Mesenchymal stem cell (in vitro differentiated cells and primary cell): ENCODE results near the gene EPB41L1.

Experiments
- DNase-seq: peaks from one replicate; pipeline ENCODE4 v3.0.0-alpha.2; 2013
- H2AFZ ChIP-seq: one replicate; pipeline ENCODE4 v1.6.1; 2013; ENCODE audit warnings: low read depth, mild to moderate bottlenecking, control low read depth, inconsistent platforms, low read length, moderate library complexity
- H2AK5ac ChIP-seq: 2 replicates; pipeline ENCODE4 v1.6.1; 2013; ENCODE audit warnings: low read length, moderate library complexity, mild to moderate bottlenecking, inconsistent platforms; ENCODE audit not compliant: severe bottlenecking
- H2BK120ac ChIP-seq: one replicate; pipeline ENCODE4 v1.6.1; 2013; ENCODE audit warnings: low read depth, mild to moderate bottlenecking, inconsistent platforms, low read length, moderate library complexity
- H2BK12ac ChIP-seq, 2 experiments: one replicate each; pipeline ENCODE4 v1.6.1; 2013; ENCODE audit warnings: inconsistent platforms in 2 of 2, low read length in 2 of 2, mild to moderate bottlenecking in 2 of 2, moderate library complexity in 2 of 2, control low read depth in 1 of 2
- H2BK15ac ChIP-seq: one replicate; pipeline ENCODE4 v1.6.1; 2013; ENCODE audit warnings: mild to moderate bottlenecking, low read depth, inconsistent platforms; ENCODE audit not compliant: poor library complexity, severe bottlenecking
- H2BK5ac ChIP-seq: 2 replicates; pipeline ENCODE4 v1.6.1; 2013; ENCODE audit warnings: low read depth, mild to moderate bottlenecking, low read length, control low read depth, inconsistent platforms; ENCODE audit not compliant: poor library complexity, severe bottlenecking
- H3K14ac ChIP-seq, 2 experiments: one replicate each; pipeline ENCODE4 v1.6.1; 2013; ENCODE audit warnings: inconsistent platforms in 2 of 2, low read length in 2 of 2, control low read depth in 1 of 2, mild to moderate bottlenecking in 1 of 2, moderate library complexity in 1 of 2
- H3K18ac ChIP-seq, 2 experiments: one replicate each; pipeline ENCODE4 v1.6.1; 2013; ENCODE audit warnings: inconsistent platforms in 2 of 2, low read length in 2 of 2, control low read depth in 1 of 2, low read depth in 1 of 2, mild to moderate bottlenecking in 1 of 2
- H3K23ac ChIP-seq, 2 experiments: one replicate each; pipeline ENCODE4 v1.6.1; 2013; ENCODE audit warnings: inconsistent platforms in 2 of 2, low read length in 2 of 2, mild to moderate bottlenecking in 2 of 2, moderate library complexity in 2 of 2, control low read depth in 1 of 2
- H3K27ac ChIP-seq: 2 replicates; pipeline ENCODE4 v1.5.1; 2013; ENCODE audit warnings: mild to moderate bottlenecking, moderate library complexity, low read length, control low read depth, inconsistent platforms; ENCODE audit not compliant: poor library complexity, severe bottlenecking
- H3K27me3 ChIP-seq, 2 experiments: 2 replicates each; pipeline versions ENCODE4 v1.6.1 to v1.7.0; 2013; ENCODE audit warnings: low read length in 2 of 2, mild to moderate bottlenecking in 2 of 2, moderate library complexity in 2 of 2, control low read depth in 1 of 2, inconsistent platforms in 1 of 2; ENCODE audit not compliant: control insufficient read depth in 1 of 2, insufficient read depth in 1 of 2
- H3K36me3 ChIP-seq, 2 experiments: 2 replicates each; pipeline versions ENCODE4 v1.6.1 to v1.7.0; 2013; ENCODE audit warnings: low read length in 2 of 2, control low read depth in 1 of 2, inconsistent platforms in 1 of 2, low read depth in 1 of 2, mild to moderate bottlenecking in 1 of 2; ENCODE audit not compliant: insufficient read depth in 2 of 2, control insufficient read depth in 1 of 2
- H3K4ac ChIP-seq, 2 experiments: one replicate each; pipeline ENCODE4 v1.6.1; 2013; ENCODE audit warnings: inconsistent platforms in 2 of 2, low read length in 2 of 2, mild to moderate bottlenecking in 2 of 2, moderate library complexity in 2 of 2, control low read depth in 1 of 2, low read depth in 1 of 2
- H3K4me1 ChIP-seq: 2 replicates; pipeline ENCODE4 v1.6.1; 2013; ENCODE audit warnings: low read depth, low read length, control low read depth; ENCODE audit not compliant: control insufficient read depth, insufficient read depth
- H3K4me2 ChIP-seq: 2 replicates; pipeline ENCODE4 v1.6.1; 2013; ENCODE audit warnings: low read length, mild to moderate bottlenecking, inconsistent platforms; ENCODE audit not compliant: poor library complexity, severe bottlenecking
- H3K4me3 ChIP-seq, 2 experiments: 2 replicates each; pipeline versions ENCODE4 v1.5.1 to v1.7.0; 2013; ENCODE audit warnings: low read length in 2 of 2, mild to moderate bottlenecking in 2 of 2, control low read depth in 1 of 2, low read depth in 1 of 2; ENCODE audit not compliant: insufficient read depth in 1 of 2
- H3K79me1 ChIP-seq: replicated peaks from 2 replicates; pipeline ENCODE4 v1.6.1; 2013; ENCODE audit warnings: mild to moderate bottlenecking, control low read depth, low read length, inconsistent platforms; ENCODE audit not compliant: poor library complexity, severe bottlenecking
- H3K9ac ChIP-seq: 2 replicates; pipeline ENCODE4 v1.7.0; 2013; ENCODE audit warnings: mild to moderate bottlenecking, low read length, moderate library complexity
- H3K9me3 ChIP-seq: 2 replicates; pipeline ENCODE4 v1.7.0; 2013; ENCODE audit warnings: mild to moderate bottlenecking, low read length; ENCODE audit not compliant: control insufficient read depth
- H4K8ac ChIP-seq: one replicate; pipeline ENCODE4 v1.6.1; 2013; ENCODE audit warnings: inconsistent platforms, mild to moderate bottlenecking, low read length, moderate library complexity
- H4K91ac ChIP-seq: one replicate; pipeline ENCODE4 v1.6.1; 2013; ENCODE audit warnings: mild to moderate bottlenecking, low read length, inconsistent platforms
- WGBS: methylation state at CpG from one replicate; pipeline ENCODE4 v1.1.7; 2013; ENCODE audit warnings: mixed read lengths; 5-methylcytosine and 5-hydroxymethylcytosine counted together

The EPB41L1 gene

DNA sequence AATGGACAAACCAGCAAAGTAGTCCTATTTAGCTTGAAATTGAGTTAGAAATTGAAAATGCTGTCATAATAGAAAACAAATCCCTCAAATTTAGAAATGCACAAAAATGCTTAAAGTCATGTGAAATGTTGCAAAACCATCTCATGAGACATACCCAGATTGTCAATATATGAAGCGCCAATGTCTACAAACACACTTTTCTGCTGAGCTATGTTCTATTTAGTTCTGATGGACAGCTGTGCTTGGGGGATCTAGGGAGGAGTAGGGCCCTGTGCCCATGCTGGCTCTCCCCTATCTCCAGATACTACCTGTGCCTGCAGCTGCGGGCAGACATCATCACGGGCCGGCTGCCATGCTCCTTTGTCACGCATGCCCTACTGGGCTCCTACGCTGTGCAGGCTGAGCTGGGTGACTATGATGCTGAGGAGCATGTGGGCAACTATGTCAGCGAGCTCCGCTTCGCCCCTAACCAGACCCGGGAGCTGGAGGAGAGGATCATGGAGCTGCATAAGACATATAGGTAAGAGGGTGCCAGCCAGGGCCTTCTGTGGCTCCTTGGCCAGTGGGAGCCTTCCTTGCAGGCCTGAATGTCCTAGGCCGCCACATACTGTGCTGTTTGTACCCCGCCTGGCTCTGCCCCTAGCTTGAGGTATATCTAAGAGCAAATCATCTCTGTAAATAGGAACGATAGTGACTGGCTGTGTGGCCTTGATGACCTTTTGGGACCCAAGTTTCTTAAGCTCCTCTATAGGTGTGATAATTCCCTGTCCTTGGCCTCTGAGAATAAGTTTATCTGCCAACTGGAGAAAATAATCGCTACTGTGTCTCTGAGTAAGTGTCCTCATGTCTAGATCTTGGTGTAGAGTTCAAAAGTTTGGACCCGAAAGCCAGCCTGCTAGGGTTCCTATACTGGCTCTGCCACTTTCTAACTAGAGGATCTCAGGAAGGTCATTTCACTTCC lies 30.6 kb downstream of the EPB41L1 start:
- no peak overlapping the region for H2AK5ac ChIP-seq
- 97% methylated on average over 14 of the region's 15 CpGs for WGBS

DNA sequence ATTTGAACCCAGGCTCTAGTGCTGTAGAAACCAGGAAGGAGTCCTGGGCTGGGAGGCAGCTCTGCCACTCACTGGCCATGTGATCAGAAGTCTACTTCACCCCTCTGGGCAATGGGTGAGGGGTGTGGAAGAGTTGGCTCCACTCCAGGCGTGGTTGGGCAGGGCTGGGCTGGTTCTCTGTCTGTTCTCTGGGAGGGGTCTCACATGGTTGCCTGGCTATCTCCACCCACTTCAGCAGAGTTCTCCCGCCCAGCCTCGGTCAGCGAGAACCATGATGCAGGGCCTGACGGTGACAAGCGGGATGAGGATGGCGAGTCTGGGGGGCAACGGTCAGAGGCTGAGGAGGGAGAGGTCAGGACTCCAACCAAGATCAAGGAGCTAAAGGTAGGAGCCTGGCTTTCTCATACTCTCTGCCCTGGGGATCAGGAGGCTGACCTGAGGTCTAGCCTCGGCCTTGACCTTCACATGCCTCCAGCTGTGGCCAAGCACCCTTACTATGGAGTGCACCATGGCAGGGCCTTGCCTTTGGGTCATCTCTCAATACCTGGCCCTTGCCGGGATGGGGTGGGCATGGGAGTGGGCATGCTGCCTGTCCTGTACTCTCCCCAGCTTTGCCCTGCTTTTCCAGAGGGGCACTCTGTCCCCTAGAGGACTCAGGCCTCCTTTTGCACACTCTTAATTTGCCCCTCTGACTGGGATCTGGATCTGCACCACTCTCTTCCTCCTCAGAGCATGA lies 39.6 kb downstream of the EPB41L1 start:
- H3K4me3 ChIP-seq = no peak overlapping the region
- no peak overlapping the region for H3K4me2 ChIP-seq
- H2AFZ ChIP-seq = no peak overlapping the region
- no peak overlapping the region for H2BK120ac ChIP-seq
- no peaks in the 10 kb centered on the region for H3K9me3 ChIP-seq
- no peak overlapping the region for H3K27ac ChIP-seq
- H3K14ac ChIP-seq = no peak overlapping the region
- H2BK5ac ChIP-seq = no peak overlapping the region
- H3K79me1 ChIP-seq = no peaks in the 10 kb centered on the region
- DNase-seq = no peak
- H2BK12ac ChIP-seq = no peak overlapping the region
- no peak overlapping the region for H3K9ac ChIP-seq
- no peak overlapping the region for H3K18ac ChIP-seq
- H3K23ac ChIP-seq = no peak overlapping the region
- 97% methylated on average over 10 of the region's 10 CpGs for WGBS
- no peak overlapping the region for H2BK15ac ChIP-seq
- peak overlapping the region; percentile 2 for H4K91ac ChIP-seq
- no peak overlapping the region for H3K4ac ChIP-seq
- peaks cover 5% of the 10 kb centered on the region for H3K4me1 ChIP-seq
- H2AK5ac ChIP-seq = no peak overlapping the region
- H4K8ac ChIP-seq = no peak overlapping the region
- peaks cover 48 to 86% of the 10 kb centered on the region in 2 experiments for H3K36me3 ChIP-seq
- H3K27me3 ChIP-seq = no peaks in the 10 kb centered on the region

More for the DNA sequence above, 30.6 kb downstream of the EPB41L1 start:
- no peak for DNase-seq
- Histone ChIP-seq H3K23ac (no peak overlapping the region), H3K18ac (no peak overlapping the region), H3K27me3 (no peaks in the 10 kb centered on the region), H3K4me1 (peaks cover 3% of the 10 kb centered on the region), H3K4me3 (no peak overlapping the region), H2BK5ac (no peak overlapping the region), H4K91ac (no peak overlapping the region), H3K9me3 (no peaks in the 10 kb centered on the region), H3K14ac (no peak overlapping the region), H3K36me3 (peaks cover 31 to 68% of the 10 kb centered on the region in 2 experiments), H3K4ac (no peak overlapping the region), H2BK12ac (no peak overlapping the region), H2BK120ac (no peak overlapping the region), H4K8ac (no peak overlapping the region), H3K79me1 (no peaks in the 10 kb centered on the region), H3K27ac (no peak overlapping the region), H2AFZ (no peak overlapping the region), H3K9ac (no peak overlapping the region), H3K4me2 (no peak overlapping the region), H2BK15ac (no peak overlapping the region)

DNA sequence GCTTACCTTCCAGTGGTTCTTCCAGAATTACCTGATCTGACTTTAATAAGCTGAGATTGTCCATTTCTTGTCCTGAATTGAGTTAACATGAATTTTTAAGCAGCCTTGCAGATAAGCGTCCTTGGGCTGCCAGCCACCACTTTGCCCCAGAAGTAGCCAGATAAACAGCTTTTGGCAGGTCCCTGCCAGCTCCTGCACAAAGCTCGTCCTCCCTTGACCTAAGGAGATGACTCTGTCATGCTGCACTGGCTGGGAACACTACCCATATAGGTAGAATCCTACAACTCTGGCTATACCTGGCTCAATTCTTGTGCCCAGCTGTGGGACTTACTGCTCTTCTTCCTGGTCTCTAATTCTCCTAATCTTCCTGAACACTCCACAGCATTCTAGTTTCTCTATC lies 42.1 kb downstream of the EPB41L1 start:
- Histone ChIP-seq H3K4me1 (peaks cover 5% of the 10 kb centered on the region), H3K4ac (no peak overlapping the region), H3K27ac (no peak overlapping the region), H4K91ac (no peak overlapping the region), H3K9ac (no peak overlapping the region), H3K18ac (no peak overlapping the region), H2BK15ac (no peak overlapping the region), H2BK5ac (no peak overlapping the region), H4K8ac (no peak overlapping the region), H3K36me3 (peaks cover 44 to 74% of the 10 kb centered on the region in 2 experiments), H2AFZ (no peak overlapping the region), H3K4me3 (no peak overlapping the region), H2AK5ac (no peak overlapping the region), H3K9me3 (no peaks in the 10 kb centered on the region), H3K4me2 (no peak overlapping the region), H3K27me3 (no peaks in the 10 kb centered on the region), H3K79me1 (no peaks in the 10 kb centered on the region), H2BK120ac (no peak overlapping the region), H3K14ac (no peak overlapping the region), H2BK12ac (no peak overlapping the region), H3K23ac (no peak overlapping the region)
- 79% methylated on average over 2 of the region's 2 CpGs for WGBS
- DNase-seq = no peak

DNA sequence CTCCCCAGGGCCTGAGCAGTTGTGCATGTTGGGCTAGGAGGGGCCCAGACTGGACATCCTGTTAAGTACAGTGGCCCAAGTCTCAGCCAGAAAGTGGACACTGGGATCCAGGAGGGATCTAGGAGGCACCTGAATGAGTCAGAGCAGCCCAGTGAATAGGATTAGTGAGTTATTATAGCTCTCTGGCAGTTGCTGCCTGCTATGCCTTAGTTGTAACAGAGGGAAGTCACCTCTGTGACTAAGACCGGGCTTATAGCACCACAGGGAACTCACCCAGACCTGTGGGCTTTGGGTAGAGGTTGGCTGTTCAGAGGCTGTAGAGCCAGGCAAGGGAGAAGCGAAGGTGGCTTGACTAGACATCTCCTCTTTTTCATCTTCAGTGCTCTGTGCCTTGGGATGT lies 42.7 kb downstream of the EPB41L1 start:
- DNase-seq = no peak
- no peak overlapping the region for H3K4me3 ChIP-seq
- no peak overlapping the region for H3K23ac ChIP-seq
- H3K4me1 ChIP-seq = peaks cover 5% of the 10 kb centered on the region
- no peak overlapping the region for H2BK15ac ChIP-seq
- H2AK5ac ChIP-seq = no peak overlapping the region
- H3K27ac ChIP-seq = no peak overlapping the region
- H3K14ac ChIP-seq = no peak overlapping the region
- H4K8ac ChIP-seq = no peak overlapping the region
- H3K36me3 ChIP-seq = peaks cover 47 to 80% of the 10 kb centered on the region in 2 experiments
- no peak overlapping the region for H2BK5ac ChIP-seq
- H3K79me1 ChIP-seq = no peaks in the 10 kb centered on the region
- no peak overlapping the region for H2BK12ac ChIP-seq
- H3K27me3 ChIP-seq = no peaks in the 10 kb centered on the region
- no peak overlapping the region for H2AFZ ChIP-seq
- WGBS = 95% methylated on average over 2 of the region's 2 CpGs
- no peak overlapping the region for H3K4me2 ChIP-seq
- no peaks in the 10 kb centered on the region for H3K9me3 ChIP-seq
- no peak overlapping the region for H3K18ac ChIP-seq
- H4K91ac ChIP-seq = no peak overlapping the region
- no peak overlapping the region for H3K9ac ChIP-seq
- no peak overlapping the region for H3K4ac ChIP-seq
- no peak overlapping the region for H2BK120ac ChIP-seq
